HCT116 (cell line): ENCODE measurements around the gene ST7L. TPM values are rescaled to one million over a fixed set of nuclear protein-coding genes. Genes with fewer than 3 reads are reported as not detected.

Experiments used
- ATAC-seq: fragments of 200-7000 bp; cut with Tn5 transposase; 2 replicates; pipeline ENCODE4 v1.9.1; 2020; ENCODE audit warnings: mild to moderate bottlenecking, moderate library complexity
- BruUV-seq: library from RNA; stranded (reverse); fragments of 400-500 nt; replicated peaks from 2 replicates; lab custom pipeline; 2021; lab: Mats Ljungman, UMichigan
- CTCF ChIA-PET: fragments of 300-600 bp; sonication (Branson Sonifier 250); formaldehyde crosslinking; loops from one replicate; lab custom pipeline; 2021; ENCODE audit warnings: antibody characterized with exemption; lab: Charles Lee
- POLR2A ChIA-PET: fragments of 300-600, 350-600 bp; sonication (Branson Sonifier 250); formaldehyde crosslinking; loops from one replicate; lab custom pipeline; 2021; ENCODE audit warnings: antibody characterized with exemption; lab: Charles Lee
- RAD21 ChIA-PET, 2 experiments: fragments of 300-600 bp; sonication (Branson Sonifier 250); formaldehyde crosslinking; loops; one replicate each; lab custom pipeline; 2023; ENCODE audit warnings: low total read pairs in 2 of 2; ENCODE audit not compliant: uncharacterized antibody in 2 of 2, unreplicated experiment in 2 of 2, low non-redundant PET in 1 of 2; lab: Charles Lee
- DNase-seq: peaks from one replicate; pipeline ENCODE4 v3.0.0-alpha.2; 2010; ENCODE audit warnings: low read depth, low spot score
- H2AFZ ChIP-seq: fragments of 200-600 bp; shearing (Covaris generic), sonication (generic); 2 replicates; pipeline ENCODE4 v1.6.1; 2017; ENCODE audit warnings: low read depth, mixed run types, mixed read lengths, antibody characterized with exemption, low read length; ENCODE audit not compliant: poor library complexity, severe bottlenecking
- H3K27ac ChIP-seq: 2 replicates; pipeline ENCODE4 v1.5.1; 2012; ENCODE audit warnings: low read depth, low read length
- H3K27me3 ChIP-seq: fragments of 200-600 bp; sonication (generic); 2 replicates; pipeline ENCODE4 v1.6.1; 2016; ENCODE audit warnings: mixed run types, low read length, mixed read lengths; ENCODE audit not compliant: insufficient read depth
- H3K36me3 ChIP-seq, 2 experiments: fragments of 200-500 bp in 1 of 2; fragments of 200-600 bp in 1 of 2; sonication (Bioruptor generic) in 1 of 2; sonication (generic) in 1 of 2; 2 replicates each; pipeline versions ENCODE4 v1.5.1 to v1.6.1; 2014 to 2016; ENCODE audit warnings: low read length in 2 of 2, inconsistent platforms in 1 of 2, mixed read lengths in 1 of 2, mixed run types in 1 of 2; ENCODE audit not compliant: insufficient read depth in 2 of 2, control insufficient read depth in 1 of 2
- H3K4me1 ChIP-seq, 2 experiments: fragments of 200-600 bp in 1 of 2; sonication (generic) in 1 of 2; 2 replicates each; pipeline versions ENCODE4 v1.5.1 to v1.6.1; 2012 to 2017; ENCODE audit warnings: low read length in 2 of 2, inconsistent platforms in 1 of 2, mild to moderate bottlenecking in 1 of 2, mixed read lengths in 1 of 2, mixed run types in 1 of 2, moderate library complexity in 1 of 2; ENCODE audit not compliant: insufficient read depth in 2 of 2, control insufficient read depth in 1 of 2
- H3K4me2 ChIP-seq: fragments of 200-600 bp; sonication (generic); 2 replicates; pipeline ENCODE4 v1.6.1; 2017; ENCODE audit warnings: mixed run types, low read length, mixed read lengths
- H3K4me3 ChIP-seq, 2 experiments: fragments of 200-600 bp in 1 of 2; sonication (generic) in 1 of 2; replicated peaks in 1 of 2; 2 replicates each; pipeline ENCODE4 v1.5.1; 2011 to 2016; ENCODE audit warnings: low read length in 2 of 2, control low read depth in 1 of 2, low read depth in 1 of 2, mild to moderate bottlenecking in 1 of 2, mixed read lengths in 1 of 2, mixed run types in 1 of 2
- H3K79me2 ChIP-seq: fragments of 200-600 bp; sonication (generic); 2 replicates; pipeline ENCODE4 v1.6.1; 2017; ENCODE audit warnings: mild to moderate bottlenecking, mixed run types, low read length, moderate library complexity, mixed read lengths; ENCODE audit not compliant: insufficient read depth
- H3K9ac ChIP-seq: fragments of 200-600 bp; sonication (generic); 2 replicates; pipeline ENCODE4 v1.6.1; 2016; ENCODE audit warnings: low read length, mixed read lengths
- H3K9me2 ChIP-seq: fragments of 200-600 bp; sonication (generic), shearing (Covaris generic); 2 replicates; pipeline ENCODE4 v1.6.1; 2017; ENCODE audit warnings: mixed run types, mild to moderate bottlenecking, moderate library complexity; ENCODE audit not compliant: insufficient read depth
- H3K9me3 ChIP-seq, 2 experiments: fragments of 200-500 bp in 1 of 2; fragments of 200-600 bp in 1 of 2; sonication (Bioruptor generic) in 1 of 2; sonication (generic) in 1 of 2; 2 replicates each; pipeline ENCODE4 v1.6.1; 2014 to 2017; ENCODE audit warnings: low read length in 2 of 2, mixed read lengths in 2 of 2, inconsistent platforms in 1 of 2, low read depth in 1 of 2, mild to moderate bottlenecking in 1 of 2, mixed run types in 1 of 2, moderate library complexity in 1 of 2; ENCODE audit not compliant: control insufficient read depth in 1 of 2, insufficient read depth in 1 of 2
- H4K20me1 ChIP-seq: fragments of 200-600 bp; sonication (generic), shearing (Covaris generic); 2 replicates; pipeline ENCODE4 v1.6.1; 2017; ENCODE audit warnings: mixed run types, mild to moderate bottlenecking, moderate library complexity; ENCODE audit not compliant: insufficient read depth
- ELF1 ChIP-seq: IDR thresholded peaks from 2 replicates; pipeline ENCODE4 v1.6.1; 2012; ENCODE audit warnings: low read depth, borderline replicate concordance
- JUND ChIP-seq: IDR thresholded peaks from 2 replicates; pipeline ENCODE4 v1.6.1; 2012
- POLR2AphosphoS5 ChIP-seq: IDR thresholded peaks from 2 replicates; pipeline ENCODE4 v1.6.1; 2011; ENCODE audit warnings: mild to moderate bottlenecking, low read depth, low read length, moderate library complexity
- SP1 ChIP-seq: IDR thresholded peaks from 2 replicates; pipeline ENCODE4 v1.6.1; 2012; ENCODE audit warnings: low read depth
- SRF ChIP-seq: IDR thresholded peaks from 2 replicates; pipeline ENCODE4 v1.6.1; 2012; ENCODE audit warnings: low read depth
- TCF7L2 ChIP-seq: IDR thresholded peaks from 2 replicates; pipeline ENCODE4 v1.7.0; 2011; ENCODE audit warnings: borderline replicate concordance, inconsistent platforms; ENCODE audit not compliant: insufficient read depth, insufficient read length; ENCODE audit errors: extremely low read depth
- ZFX ChIP-seq: fragments of 450-650 bp; IDR thresholded peaks from 2 replicates; pipeline ENCODE4 v1.6.1; 2017
- ZNF274 ChIP-seq: fragments of 200-500 bp; sonication (Bioruptor generic); IDR thresholded peaks from 2 replicates; pipeline ENCODE4 v1.6.1; 2014; ENCODE audit warnings: mild to moderate bottlenecking, low read depth, low read length, inconsistent platforms
- intact Hi-C: fragments of 100-400 bp; cut with micrococcal nuclease; formaldehyde crosslinking; loops from 2 replicates; pipeline ENCODE4 v1.10.0; 2022
- total RNA-seq: library from RNA; stranded (reverse); gene quantifications from one replicate; pipeline ENCODE4 v1.2.1, GENCODE V29; 2021; ENCODE audit not compliant: unreplicated experiment
- TF ChIP-seq, protein P1 (sequence below): IDR thresholded peaks from 2 replicates; pipeline ENCODE4 v1.6.1; 2012

The ST7L gene
- total RNA-seq, 1 experiment from 2014 or later = 19.9 TPM

DNA sequence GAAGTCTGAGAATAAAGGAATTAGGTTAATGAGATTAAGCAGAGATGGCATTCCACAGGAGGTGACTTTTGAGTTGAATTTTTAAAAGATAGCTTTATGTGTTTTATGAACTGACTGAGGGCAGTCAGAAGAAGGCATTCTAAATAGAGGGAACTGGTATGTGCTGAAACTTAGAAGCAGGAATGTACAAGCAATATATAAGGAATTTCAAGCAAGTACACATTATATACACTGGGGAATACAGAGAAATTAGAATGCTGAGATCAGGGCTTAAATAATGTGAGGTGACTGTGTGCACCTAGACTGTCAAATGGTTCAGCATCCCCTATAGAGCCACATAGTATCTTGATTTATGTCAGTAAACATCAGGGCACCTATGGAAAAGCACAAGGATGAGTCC lies 90.9 kb downstream of the ST7L start (continued):
- no peak for TF ChIP-seq POLR2AphosphoS5

DNA sequence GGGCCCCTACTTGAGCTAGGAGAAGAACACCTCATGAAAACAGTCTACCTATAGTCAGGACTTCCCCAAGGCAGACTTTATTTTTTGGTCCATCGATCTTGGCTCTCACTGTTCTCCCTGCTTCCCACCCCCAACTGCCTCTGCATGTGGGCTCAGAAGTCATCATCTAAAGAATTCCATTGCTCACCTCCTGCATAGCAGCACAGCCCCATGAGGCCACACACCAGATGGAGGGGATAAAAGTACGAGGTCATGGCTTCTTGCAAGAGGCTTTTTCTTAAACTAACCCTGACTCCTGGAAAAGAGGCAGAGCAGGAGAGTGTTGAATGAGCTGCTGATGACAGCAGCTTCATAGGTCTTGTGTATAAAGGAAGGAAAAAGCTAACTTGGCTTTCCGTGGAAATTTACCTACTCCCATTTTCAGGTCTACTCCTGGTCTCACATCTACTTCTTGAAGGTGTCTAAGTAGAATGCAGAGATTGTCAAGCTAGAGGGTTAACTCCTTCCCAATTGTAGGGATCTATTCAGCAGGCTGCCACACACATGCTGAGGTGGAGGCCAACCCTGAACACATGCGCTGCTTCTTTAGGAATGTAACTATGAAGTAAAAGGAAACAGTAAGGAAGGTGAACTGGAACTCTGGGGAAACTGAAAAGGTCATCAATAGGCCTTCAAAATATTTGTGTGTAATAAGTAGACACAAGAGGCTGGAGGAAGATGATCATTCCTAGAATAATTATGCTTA lies 91.5 kb downstream of the ST7L start:
- ChIA-PET RAD21 (no interaction called here), POLR2A (no interaction called here), CTCF (no interaction called here)
- Histone ChIP-seq H3K4me3 (no peak overlapping the region), H2AFZ (no peak overlapping the region), H3K27me3 (no peaks in the 10 kb centered on the region), H3K9ac (no peak overlapping the region), H3K27ac (no peak overlapping the region), H3K9me3 (no peaks in the 10 kb centered on the region), H3K9me2 (no peaks in the 10 kb centered on the region), H4K20me1 (no peaks in the 10 kb centered on the region), H3K36me3 (no peaks in the 10 kb centered on the region), H3K79me2 (no peaks in the 10 kb centered on the region), H3K4me2 (no peak overlapping the region), H3K4me1 (peaks cover 0 to 6% of the 10 kb centered on the region in 2 experiments; a peak in 1 of 4 replicates)
- intact Hi-C loops = loop anchor here (10.0 kb wide), 1 partner anchor 177 kb away; the partner anchor contains the start of gene RHOC
- no TSS peak for BruUV-seq
- TF ChIP-seq, protein P1, sequence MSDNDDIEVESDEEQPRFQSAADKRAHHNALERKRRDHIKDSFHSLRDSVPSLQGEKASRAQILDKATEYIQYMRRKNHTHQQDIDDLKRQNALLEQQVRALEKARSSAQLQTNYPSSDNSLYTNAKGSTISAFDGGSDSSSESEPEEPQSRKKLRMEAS = no peak
- no peak for TF ChIP-seq ELF1
- no peak for TF ChIP-seq TCF7L2
- no peak for TF ChIP-seq ZFX
- no peak for TF ChIP-seq SP1
- no peak for TF ChIP-seq SRF
- TF ChIP-seq ZNF274 = no peak
- no peak for TF ChIP-seq JUND
- DNase-seq (no peak), ATAC-seq (no peak)
